T-helper 17 cell (primary cell): ENCODE data around the gene B3GALT5. TPM values are rescaled to one million over a fixed set of nuclear protein-coding genes. Genes with fewer than 3 reads are reported as not detected.

Source experiments
- ATAC-seq: fragments of 150-1000 bp; cut with Tn5 transposase; 2 replicates; pipeline ENCODE4 v1.10.0; 2021; ENCODE audit warnings: mild to moderate bottlenecking, moderate library complexity
- DNase-seq, 3 donors: peaks; one replicate each; pipeline versions ENCODE4 v3.0.0 to v3.0.0-alpha.2; 2020 to 2021
- H3K9me3 ChIP-seq: one replicate; pipeline ENCODE4 v1.7.0; 2013; ENCODE audit warnings: low read length, mild to moderate bottlenecking; ENCODE audit not compliant: control insufficient read depth, poor library complexity, severe bottlenecking
- H3K27ac Mint-ChIP-seq: one replicate; pipeline ENCODE4 v1.8.0; 2022; ENCODE audit warnings: mild to moderate bottlenecking, moderate library complexity, mixed read lengths
- H3K27me3 Mint-ChIP-seq: one replicate; pipeline ENCODE4 v1.8.0; 2022; ENCODE audit warnings: mixed read lengths
- H3K36me3 Mint-ChIP-seq: one replicate; pipeline ENCODE4 v1.8.0; 2022; ENCODE audit warnings: low read depth, mixed read lengths
- H3K4me1 Mint-ChIP-seq: one replicate; pipeline ENCODE4 v1.8.0; 2022; ENCODE audit warnings: mild to moderate bottlenecking, mixed read lengths
- H3K4me3 Mint-ChIP-seq: one replicate; pipeline ENCODE4 v1.8.0; 2022; ENCODE audit warnings: mild to moderate bottlenecking, moderate library complexity, mixed read lengths
- total RNA-seq, 4 donors: library from RNA in 2 of 4; stranded (reverse) in 2 of 4; gene quantifications; one replicate each; pipeline ENCODE4 v1.2.3 and lab custom pipeline; 2022 to 2026

The B3GALT5 gene
- total RNA-seq, 2 donors from 2014 or later, result not detected

DNA sequence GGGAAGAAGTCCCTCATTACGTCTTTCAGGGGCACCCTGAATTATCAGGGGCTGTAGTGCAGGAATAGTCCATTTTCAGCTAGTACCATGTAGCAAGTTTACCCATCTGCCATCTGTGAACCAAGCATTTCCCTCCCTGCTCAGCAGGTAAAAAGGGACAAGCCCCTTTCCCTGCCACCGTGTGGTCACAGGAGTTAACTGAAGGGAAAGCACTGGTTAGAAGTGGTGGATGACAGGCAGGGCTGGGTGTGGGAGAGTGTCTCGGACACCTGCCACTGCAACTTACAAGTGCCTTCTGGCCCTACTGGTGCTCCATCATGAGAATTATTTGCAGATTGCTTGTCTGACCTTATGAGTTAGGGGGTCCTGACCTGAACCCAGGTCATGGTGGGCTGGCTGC lies 100.2 kb downstream of the B3GALT5 start:
- no peak for ATAC-seq

DNA sequence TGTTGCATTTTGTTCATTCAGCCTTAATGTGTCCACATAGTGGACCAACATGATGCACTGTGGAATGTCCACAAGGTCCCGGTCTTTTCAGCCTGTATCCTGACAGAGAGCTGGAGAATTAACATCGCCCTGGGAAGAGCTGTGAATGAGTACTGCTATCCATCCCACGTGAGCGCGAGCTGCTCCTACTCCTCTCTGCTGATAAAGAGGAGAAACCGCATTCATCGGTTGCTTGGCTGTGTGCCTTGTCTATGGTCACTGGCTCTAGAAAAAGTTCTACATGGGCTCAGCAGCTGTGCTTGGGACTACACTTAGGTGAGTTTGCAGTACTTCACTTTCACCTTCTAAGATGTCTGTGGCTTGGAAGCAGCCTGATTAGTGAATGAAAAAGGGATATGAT lies 101.2 kb downstream of the B3GALT5 start:
- no peak for DNase-seq
- ATAC-seq, result no peak
- Mint-ChIP-seq H3K4me3 (no peak overlapping the region), H3K27ac (no peak overlapping the region), H3K27me3 (peaks cover 22% of the 10 kb centered on the region), H3K36me3 (no peaks in the 10 kb centered on the region), H3K4me1 (no peaks in the 10 kb centered on the region)
- H3K9me3 ChIP-seq, result no peaks in the 10 kb centered on the region

More for the DNA sequence above, 100.2 kb downstream of the B3GALT5 start:
- no peak overlapping the region for H3K4me3 Mint-ChIP-seq
- DNase-seq, result no peak
- H3K36me3 Mint-ChIP-seq, result no peaks in the 10 kb centered on the region
- no peak overlapping the region for H3K27ac Mint-ChIP-seq
- no peaks in the 10 kb centered on the region for H3K9me3 ChIP-seq
- H3K27me3 Mint-ChIP-seq, result peaks cover 16% of the 10 kb centered on the region
- H3K4me1 Mint-ChIP-seq, result no peaks in the 10 kb centered on the region

DNA sequence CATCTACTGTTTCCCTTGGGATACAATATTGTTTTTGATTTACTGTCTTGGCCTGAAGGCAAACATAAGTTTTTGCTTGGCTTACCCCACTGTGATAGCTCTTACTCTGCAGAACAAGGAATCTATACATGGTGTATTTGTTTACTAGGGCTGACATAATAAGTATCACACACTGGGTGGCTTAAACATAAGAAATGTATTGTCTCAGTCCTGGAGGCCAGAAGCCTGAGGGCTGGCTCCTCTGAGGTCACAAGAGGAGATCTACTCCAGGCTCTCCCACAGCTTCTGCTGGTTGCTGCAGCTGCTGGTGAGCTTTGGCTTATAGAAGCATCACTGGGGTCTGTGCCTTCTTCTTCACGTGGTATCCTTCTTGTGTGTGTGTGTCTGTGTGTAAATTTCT lies 101.6 kb downstream of the B3GALT5 start:
- peaks cover 26% of the 10 kb centered on the region for H3K27me3 Mint-ChIP-seq
- H3K36me3 Mint-ChIP-seq, result no peaks in the 10 kb centered on the region
- no peaks in the 10 kb centered on the region for H3K4me1 Mint-ChIP-seq
- DNase-seq (no peak), ATAC-seq (no peak)
- H3K9me3 ChIP-seq, result no peaks in the 10 kb centered on the region
- no peak overlapping the region for H3K27ac Mint-ChIP-seq
- no peak overlapping the region for H3K4me3 Mint-ChIP-seq

DNA sequence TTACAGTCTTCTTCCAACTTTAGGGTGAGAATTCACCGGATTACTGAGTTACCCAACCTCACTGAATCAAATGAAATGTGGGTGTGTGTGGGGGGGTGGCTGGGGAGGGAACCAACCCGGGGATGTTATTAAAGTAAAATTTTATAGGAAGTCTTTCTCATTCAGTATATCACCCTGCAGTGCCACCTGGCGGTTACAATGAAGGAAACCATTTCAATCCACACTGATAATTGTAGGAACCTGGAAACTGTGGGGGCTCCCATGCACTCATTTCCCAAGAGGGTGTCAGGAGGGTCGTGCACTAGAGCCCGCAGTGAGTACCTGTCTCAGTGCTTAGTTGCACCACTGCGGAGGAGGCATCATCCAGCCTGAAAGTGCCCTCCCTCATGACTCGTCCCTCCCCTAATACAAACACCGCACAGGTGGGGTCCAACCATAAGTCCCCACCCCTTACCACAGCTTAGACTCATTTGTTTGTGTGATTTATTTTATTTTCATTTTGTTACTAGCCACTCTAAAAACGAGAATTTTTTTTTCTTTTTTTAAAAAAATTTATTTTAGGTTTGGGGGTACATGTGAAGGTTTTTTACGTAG lies 103.2 kb downstream of the B3GALT5 start:
- no peak for ATAC-seq
- Mint-ChIP-seq H3K4me1 (no peaks in the 10 kb centered on the region), H3K36me3 (no peaks in the 10 kb centered on the region), H3K4me3 (no peak overlapping the region), H3K27ac (no peak overlapping the region), H3K27me3 (peaks cover 30% of the 10 kb centered on the region)
- no peaks in the 10 kb centered on the region for H3K9me3 ChIP-seq
- peak in 2 of 3 donors; percentile 10 to 11 for DNase-seq

DNA sequence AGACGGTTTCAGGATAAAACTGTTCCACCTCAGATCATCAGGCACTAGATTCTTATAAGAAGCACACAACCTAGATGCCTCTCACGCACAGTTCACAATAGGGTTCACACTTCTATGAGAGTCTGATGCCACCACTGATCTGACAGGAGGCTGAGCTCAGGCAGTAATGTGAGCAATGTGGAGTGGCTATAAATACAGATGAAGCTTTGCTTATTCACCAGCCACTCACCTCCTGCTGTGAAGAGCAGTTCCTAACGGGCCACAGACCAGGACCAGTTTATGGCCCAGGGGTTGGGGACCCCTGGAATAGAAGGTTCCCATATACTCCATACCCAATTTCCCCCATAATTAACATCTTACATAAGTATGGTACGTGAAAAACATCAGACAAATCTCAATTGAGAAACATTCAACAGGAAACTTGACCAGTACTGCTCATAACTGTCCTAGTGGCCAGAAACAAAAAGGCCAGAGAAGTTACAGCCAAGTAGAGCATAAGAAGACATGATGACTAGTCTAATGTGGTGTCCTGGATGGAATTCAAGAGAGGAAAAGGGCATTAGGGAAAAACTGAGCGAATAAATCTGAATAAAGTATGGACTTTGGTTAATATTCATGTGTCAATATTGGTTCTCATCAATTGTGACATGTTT lies 107.5 kb downstream of the B3GALT5 start:
- no peaks in the 10 kb centered on the region for H3K9me3 ChIP-seq
- DNase-seq (no peak), ATAC-seq (no peak)
- Mint-ChIP-seq H3K27ac (no peak overlapping the region), H3K4me3 (no peak overlapping the region), H3K27me3 (peaks cover 25% of the 10 kb centered on the region), H3K4me1 (no peaks in the 10 kb centered on the region), H3K36me3 (no peaks in the 10 kb centered on the region)

DNA sequence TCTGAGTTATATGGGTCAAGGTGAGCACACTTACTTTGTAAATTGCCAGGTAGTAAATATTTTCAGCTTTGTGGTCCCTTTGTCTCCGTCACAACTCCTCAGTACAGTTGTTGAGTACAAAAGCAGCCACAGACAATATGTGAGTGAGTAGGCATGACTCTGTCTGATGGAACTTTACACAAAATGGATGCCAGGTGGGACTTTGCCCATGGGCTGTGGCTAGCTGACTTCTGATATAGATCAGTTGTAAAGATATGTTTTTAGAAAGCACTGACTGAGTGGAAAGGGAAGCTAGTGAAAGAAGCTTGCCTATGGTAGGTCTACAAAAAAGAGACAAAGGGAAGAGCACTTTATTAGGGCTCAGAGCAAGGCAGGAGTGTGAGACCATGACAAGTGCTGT lies 109.1 kb downstream of the B3GALT5 start:
- ATAC-seq (no peak), DNase-seq (no peak)
- no peak overlapping the region for H3K4me3 Mint-ChIP-seq
- no peaks in the 10 kb centered on the region for H3K9me3 ChIP-seq
- H3K27ac Mint-ChIP-seq, result no peak overlapping the region
- H3K36me3 Mint-ChIP-seq, result no peaks in the 10 kb centered on the region
- no peaks in the 10 kb centered on the region for H3K4me1 Mint-ChIP-seq
- H3K27me3 Mint-ChIP-seq, result peaks cover 19% of the 10 kb centered on the region

Other genes with a start within 250 kb of the B3GALT5 start
- under 1 TPM in 1 of 2 donors, not detected in 1; 0.57 TPM for gene LCA5L, start 167.2 kb upstream of the B3GALT5 start, total RNA-seq
- gene SH3BGR, start 161.0 kb upstream of the B3GALT5 start, total RNA-seq, result under 1 TPM; 0.57 to 0.86 TPM
- gene IGSF5, start 132.2 kb downstream of the B3GALT5 start, total RNA-seq, result not detected